GM12892 (cell line): ENCODE measurements around the gene ETS1.

Source experiments
- POLR2A ChIP-seq: IDR thresholded peaks from 2 replicates; pipeline ENCODE4 v1.6.1; 2011; ENCODE audit warnings: low read depth, low read length, control low read depth
- POLR2AphosphoS5 ChIP-seq: IDR thresholded peaks from 2 replicates; pipeline ENCODE4 v1.6.1; 2011; ENCODE audit warnings: low read depth, low read length, control low read depth
- TAF1 ChIP-seq: IDR thresholded peaks from 2 replicates; pipeline ENCODE4 v1.6.1; 2011; ENCODE audit warnings: low read depth, mild to moderate bottlenecking, control low read depth, low read length, borderline replicate concordance

DNA sequence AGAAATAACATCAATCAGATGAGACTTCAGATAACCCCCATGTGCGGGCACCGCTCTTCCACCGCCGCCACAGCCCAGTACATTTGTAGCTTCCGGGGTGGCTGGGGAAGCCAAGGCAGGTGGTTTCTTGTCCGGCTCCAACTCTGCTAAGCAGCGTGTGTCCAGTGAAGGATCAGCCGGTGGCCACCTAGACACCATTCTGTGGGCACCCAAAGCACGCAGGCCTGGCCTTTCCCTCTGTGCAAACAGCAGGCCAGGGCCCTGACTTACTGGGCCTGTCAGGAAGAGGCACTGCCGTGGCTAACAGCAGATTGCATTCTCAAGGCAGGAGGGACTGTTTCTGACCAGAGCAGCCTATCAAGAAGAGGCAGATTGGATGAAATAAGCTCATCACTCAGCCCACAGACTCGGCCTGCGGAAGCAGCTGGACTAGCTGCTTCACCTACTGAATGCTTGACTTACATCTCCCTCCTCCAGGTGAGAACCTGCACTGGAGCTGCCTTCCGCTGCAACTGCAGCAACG lies 74.8 kb downstream of the ETS1 start:
- no peak for TF ChIP-seq POLR2A
- no peak for TF ChIP-seq POLR2AphosphoS5
- TF ChIP-seq TAF1 = no peak
